ENCODE data around the gene STX18. TPM values are rescaled to one million over a fixed set of nuclear protein-coding genes. Genes with fewer than 3 reads are reported as not detected.

STX18 gene
- total RNA-seq, 1 experiment from 2014 or later = 20.9 TPM

DNA sequence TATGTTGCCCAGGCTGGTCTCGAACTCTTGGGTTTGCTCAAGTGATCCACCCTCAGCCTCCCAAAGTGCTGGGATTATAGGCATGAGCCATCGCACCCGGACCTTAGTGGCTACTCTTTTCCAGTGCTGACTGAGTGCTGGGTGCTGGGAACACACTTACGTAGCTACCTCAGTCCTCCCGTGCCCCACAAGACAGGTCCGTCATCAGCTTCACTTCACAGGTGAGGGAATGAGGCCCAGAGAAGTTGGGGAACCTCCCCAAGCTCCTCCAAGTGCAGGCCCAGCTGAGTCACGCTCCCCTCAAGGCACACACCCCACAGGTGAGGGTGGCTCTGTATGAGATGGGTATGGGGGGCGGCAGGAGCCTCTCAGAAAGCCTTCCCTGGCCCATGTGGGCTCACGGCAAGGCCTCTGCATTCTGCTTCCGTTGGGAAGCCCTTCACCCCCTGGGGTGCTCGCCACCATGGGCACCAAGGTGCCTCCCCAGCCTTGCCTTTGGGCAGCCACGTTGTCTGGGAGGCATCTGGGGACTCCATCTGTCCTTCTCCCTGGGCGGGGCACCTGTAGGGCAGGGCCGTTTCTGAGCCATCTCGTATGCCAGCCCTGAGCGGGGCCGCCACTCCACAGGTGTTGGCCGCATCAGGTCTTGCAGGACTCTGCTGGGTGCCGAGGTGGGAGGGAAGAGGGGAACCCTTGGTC, 126.6 kb downstream of the STX18 start:
- H3K79me2 ChIP-seq (ENCODE audit: insufficient read depth, low read length) = no peaks in the 10 kb centered on the region
- no peak overlapping the region for H2BK20ac ChIP-seq (ENCODE audit: low read depth, low read length, poor library complexity, severe bottlenecking)
- H3K27me3 ChIP-seq (ENCODE audit: insufficient read depth, low read length) = no peaks in the 10 kb centered on the region
- H2AFZ ChIP-seq (ENCODE audit: low read length) = no peak overlapping the region
- no peak overlapping the region for H3K18ac ChIP-seq (ENCODE audit: insufficient read length, low read depth, low read length)
- WGBS (ENCODE audit: extremely low coverage, insufficient read length, low lambda C conversion rate) = no CpG with 5 or more reads among the region's 19 CpGs
- H3K4me3 Mint-ChIP-seq = no peak overlapping the region
- no peak overlapping the region for H3K4ac ChIP-seq (ENCODE audit: low read depth, low read length)
- H3K14ac ChIP-seq (ENCODE audit: insufficient read depth, low read length) = no peak overlapping the region
- H3K79me1 ChIP-seq (ENCODE audit: insufficient read depth, low read depth, low read length, poor library complexity, severe bottlenecking) = no peaks in the 10 kb centered on the region
- no peak for TF ChIP-seq CTCF (conservative IDR thresholded peaks at IDR 0.05)
- peaks cover 0 to 2% of the 10 kb centered on the region in 2 experiments; a peak in 2 of 5 replicates for H3K9me3 Mint-ChIP-seq
- no peak overlapping the region for H3K4me2 ChIP-seq (ENCODE audit: insufficient read depth, insufficient read length, low read length)
- H3K27me3 Mint-ChIP-seq (ENCODE audit: low read depth) = no peaks in the 10 kb centered on the region
- H2BK15ac ChIP-seq (ENCODE audit: low read depth, low read length) = no peak overlapping the region
- H3K23me2 ChIP-seq (ENCODE audit: insufficient read length, low read depth, low read length, poor library complexity, severe bottlenecking) = no peaks in the 10 kb centered on the region
- no peak overlapping the region for H4K5ac ChIP-seq (ENCODE audit: insufficient read length, low read depth, low read length)
- H4K8ac ChIP-seq (replicated peaks; ENCODE audit: insufficient read length, low read depth, low read length) = no peak overlapping the region
- no peak overlapping the region for H4K91ac ChIP-seq (ENCODE audit: insufficient read length, low read depth, low read length)
- H3K4me1 ChIP-seq (ENCODE audit: insufficient read depth, low read length) = no peaks in the 10 kb centered on the region
- no peak overlapping the region for H2BK12ac ChIP-seq (ENCODE audit: insufficient read length, low read depth, low read length)
- no peak overlapping the region for H3K23ac ChIP-seq (ENCODE audit: insufficient read length, low read depth, low read length)
- DNase-seq = no peak
- no peaks in the 10 kb centered on the region for H3K4me1 Mint-ChIP-seq
- H4K20me1 ChIP-seq (ENCODE audit: control insufficient read depth, insufficient read depth, insufficient read length) = peaks cover 2% of the 10 kb centered on the region
- H3K36me3 Mint-ChIP-seq (ENCODE audit: insufficient read depth in 1 of 3, low read depth in 3 of 3) = peaks cover 12 to 24% (median 14%) of the 10 kb centered on the region in 3 experiments
- H3K9ac ChIP-seq (ENCODE audit: extremely low read depth, insufficient read length, low read length) = no peak overlapping the region
- H2BK120ac ChIP-seq (ENCODE audit: low read depth, low read length, poor library complexity, severe bottlenecking) = no peak overlapping the region
- H3K9me3 ChIP-seq (ENCODE audit: control insufficient read depth, low read depth, low read length) = no peaks in the 10 kb centered on the region
- H2AK5ac ChIP-seq (ENCODE audit: insufficient read length, low read length) = no peak overlapping the region
- H2BK5ac ChIP-seq (ENCODE audit: insufficient read length, low read length) = no peak overlapping the region
- no peak overlapping the region for H3K27ac ChIP-seq (ENCODE audit: insufficient read length, low read depth, low read length)
- H3K27ac Mint-ChIP-seq = no peak overlapping the region
- no peak overlapping the region for H3T11ph ChIP-seq (ENCODE audit: low read length)
- H3K56ac ChIP-seq (ENCODE audit: insufficient read length, low read depth, low read length) = no peak overlapping the region
